ENCODE data around the gene ARHGEF38.

Gene ARHGEF38

GRCh38 chr4:105619188-105619931 is 66.9 kb downstream of the ARHGEF38 start:
- DNase-seq = peak; percentile 14

- no peak for DNase-seq
Measured at GRCh38 chr4:105620640-105621323, 68.4 kb downstream of the ARHGEF38 start.

GRCh38 chr4:105622269-105622668 is 69.8 kb downstream of the ARHGEF38 start:
- DNase-seq = no peak

GRCh38 chr4:105623099-105623498 is 70.7 kb downstream of the ARHGEF38 start:
- DNase-seq = no peak

- DNase-seq = no peak
Measured at GRCh38 chr4:105624530-105624929, 72.1 kb downstream of the ARHGEF38 start.

GRCh38 chr4:105625214-105625613 is 72.8 kb downstream of the ARHGEF38 start:
- DNase-seq = no peak

GRCh38 chr4:105626846-105627245 is 74.4 kb downstream of the ARHGEF38 start:
- no peak for DNase-seq

GRCh38 chr4:105627620-105628019 is 75.2 kb downstream of the ARHGEF38 start:
- no peak for DNase-seq

- DNase-seq = no peak
Measured at GRCh38 chr4:105630670-105631655, 78.5 kb downstream of the ARHGEF38 start.

GRCh38 chr4:105631818-105632400 is 79.5 kb downstream of the ARHGEF38 start:
- DNase-seq = no peak

GRCh38 chr4:105632599-105632998 is 80.2 kb downstream of the ARHGEF38 start:
- no peak for DNase-seq

GRCh38 chr4:105633241-105633640 is 80.8 kb downstream of the ARHGEF38 start:
- DNase-seq = no peak

GRCh38 chr4:105634402-105635080 is 82.1 kb downstream of the ARHGEF38 start:
- no peak for DNase-seq

GRCh38 chr4:105637408-105638176 is 85.2 kb downstream of the ARHGEF38 start:
- peak; percentile 29 for DNase-seq

- DNase-seq = no peak
Measured at GRCh38 chr4:105641845-105642244, 89.4 kb downstream of the ARHGEF38 start.

GRCh38 chr4:105644257-105644656 is 91.8 kb downstream of the ARHGEF38 start:
- DNase-seq = peak; percentile 57

- DNase-seq = no peak
Measured at GRCh38 chr4:105645440-105645839, 93.0 kb downstream of the ARHGEF38 start.

GRCh38 chr4:105650190-105650589 is 97.8 kb downstream of the ARHGEF38 start:
- DNase-seq = no peak

GRCh38 chr4:105651884-105652283 is 99.5 kb downstream of the ARHGEF38 start:
- no peak for DNase-seq

- DNase-seq = no peak
Measured at GRCh38 chr4:105652286-105652888, 100.0 kb downstream of the ARHGEF38 start.

All from NCI-H446 treated with DMSO at 0.1 percent for 48 hours (cell line).